Measurements from ENCODE around the gene MNT. TPM values are rescaled to one million over a fixed set of nuclear protein-coding genes. Genes with fewer than 3 reads are reported as not detected.
A peak's percentile ranks its signal among the peaks of the same experiment; 100 is the strongest.

MNT gene
- total and polyA plus RNA-seq, 9 of the 15 experiments (the other 6 are each of a cell fraction or from before 2014, with no cell fraction given) = 0.18 to 23.8 (median 5.3) TPM

DNA sequence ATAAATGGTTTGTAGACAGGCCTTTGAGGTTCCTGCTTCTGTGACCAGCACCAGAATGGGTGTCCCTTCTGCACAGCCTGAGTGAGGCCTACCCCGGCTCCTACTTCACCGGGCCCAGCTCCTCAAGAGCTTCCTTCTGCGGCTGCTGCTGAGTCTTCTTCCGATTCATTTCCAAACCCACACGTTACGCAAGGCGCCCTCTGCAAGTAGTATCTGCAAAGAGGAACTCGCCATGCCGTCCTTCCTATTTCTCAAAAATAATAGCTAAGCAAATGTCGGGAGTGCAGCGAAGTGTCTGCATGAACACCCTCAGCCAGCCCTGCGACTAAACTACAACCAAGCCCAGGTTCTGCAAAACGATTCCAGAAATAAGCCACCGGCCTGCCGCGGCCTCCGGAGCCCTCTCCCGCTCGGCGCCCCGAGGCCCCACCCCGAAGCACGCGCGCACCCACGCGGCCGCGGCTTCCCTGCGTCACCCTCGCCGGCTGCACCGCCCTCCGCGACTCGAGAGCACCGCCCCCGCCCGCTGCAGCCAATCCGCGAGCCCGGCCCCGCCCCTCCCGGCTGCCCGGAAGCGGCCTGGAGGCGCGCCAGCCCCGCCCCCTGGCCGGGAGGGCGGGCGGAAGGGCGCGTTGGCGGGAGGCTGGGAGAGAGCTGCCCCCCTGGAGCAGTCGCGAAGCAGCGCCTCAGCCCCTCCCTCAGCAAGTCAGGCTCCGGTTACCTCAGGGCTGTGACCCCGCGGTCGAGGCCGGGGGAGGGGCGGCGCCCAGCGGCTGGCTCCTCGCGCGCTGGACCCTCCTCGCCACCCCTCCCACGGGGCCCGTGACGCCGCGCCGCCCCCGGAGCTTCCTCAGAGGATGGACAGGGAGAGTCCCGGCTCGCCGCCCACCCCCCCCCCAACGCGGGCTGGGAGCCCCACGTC is 8.3 kb downstream of the MNT start (continued):
- TF ChIP-seq HDAC2 (IDR thresholded peaks at IDR 0.05) (no peak), MAFK (IDR thresholded peaks at IDR 0.05; ENCODE audit: low read length) (no peak), NR3C1 (CRISPR knock-in tag; IDR thresholded peaks at IDR 0.05) (no peak), POLR2AphosphoS5 (IDR thresholded peaks at IDR 0.05; ENCODE audit: control insufficient read depth, insufficient read depth, low read depth, low read length) (peak; percentile 9; the same call in 1 of the 2 replicates), ARNT (IDR thresholded peaks at IDR 0.05) (no peak), SNIP1 (IDR thresholded peaks at IDR 0.05; ENCODE audit: low read depth) (no peak), SMARCA4 (IDR thresholded peaks at IDR 0.05) (no peak), CBX5 (IDR thresholded peaks at IDR 0.05; ENCODE audit: borderline replicate concordance, low read depth) (no peak), CHCHD3 (CRISPR knock-in tag; IDR thresholded peaks at IDR 0.05) (no peak), NFIC (IDR thresholded peaks at IDR 0.05) (peak; percentile 60), BRD9 (IDR thresholded peaks at IDR 0.05; ENCODE audit: low read depth, partially characterized antibody) (no peak), GTF2A2 (tag; IDR thresholded peaks at IDR 0.05) (no peak), ADNP (tag; IDR thresholded peaks at IDR 0.05) (no peak)
- TF ChIP-seq, protein P1, sequence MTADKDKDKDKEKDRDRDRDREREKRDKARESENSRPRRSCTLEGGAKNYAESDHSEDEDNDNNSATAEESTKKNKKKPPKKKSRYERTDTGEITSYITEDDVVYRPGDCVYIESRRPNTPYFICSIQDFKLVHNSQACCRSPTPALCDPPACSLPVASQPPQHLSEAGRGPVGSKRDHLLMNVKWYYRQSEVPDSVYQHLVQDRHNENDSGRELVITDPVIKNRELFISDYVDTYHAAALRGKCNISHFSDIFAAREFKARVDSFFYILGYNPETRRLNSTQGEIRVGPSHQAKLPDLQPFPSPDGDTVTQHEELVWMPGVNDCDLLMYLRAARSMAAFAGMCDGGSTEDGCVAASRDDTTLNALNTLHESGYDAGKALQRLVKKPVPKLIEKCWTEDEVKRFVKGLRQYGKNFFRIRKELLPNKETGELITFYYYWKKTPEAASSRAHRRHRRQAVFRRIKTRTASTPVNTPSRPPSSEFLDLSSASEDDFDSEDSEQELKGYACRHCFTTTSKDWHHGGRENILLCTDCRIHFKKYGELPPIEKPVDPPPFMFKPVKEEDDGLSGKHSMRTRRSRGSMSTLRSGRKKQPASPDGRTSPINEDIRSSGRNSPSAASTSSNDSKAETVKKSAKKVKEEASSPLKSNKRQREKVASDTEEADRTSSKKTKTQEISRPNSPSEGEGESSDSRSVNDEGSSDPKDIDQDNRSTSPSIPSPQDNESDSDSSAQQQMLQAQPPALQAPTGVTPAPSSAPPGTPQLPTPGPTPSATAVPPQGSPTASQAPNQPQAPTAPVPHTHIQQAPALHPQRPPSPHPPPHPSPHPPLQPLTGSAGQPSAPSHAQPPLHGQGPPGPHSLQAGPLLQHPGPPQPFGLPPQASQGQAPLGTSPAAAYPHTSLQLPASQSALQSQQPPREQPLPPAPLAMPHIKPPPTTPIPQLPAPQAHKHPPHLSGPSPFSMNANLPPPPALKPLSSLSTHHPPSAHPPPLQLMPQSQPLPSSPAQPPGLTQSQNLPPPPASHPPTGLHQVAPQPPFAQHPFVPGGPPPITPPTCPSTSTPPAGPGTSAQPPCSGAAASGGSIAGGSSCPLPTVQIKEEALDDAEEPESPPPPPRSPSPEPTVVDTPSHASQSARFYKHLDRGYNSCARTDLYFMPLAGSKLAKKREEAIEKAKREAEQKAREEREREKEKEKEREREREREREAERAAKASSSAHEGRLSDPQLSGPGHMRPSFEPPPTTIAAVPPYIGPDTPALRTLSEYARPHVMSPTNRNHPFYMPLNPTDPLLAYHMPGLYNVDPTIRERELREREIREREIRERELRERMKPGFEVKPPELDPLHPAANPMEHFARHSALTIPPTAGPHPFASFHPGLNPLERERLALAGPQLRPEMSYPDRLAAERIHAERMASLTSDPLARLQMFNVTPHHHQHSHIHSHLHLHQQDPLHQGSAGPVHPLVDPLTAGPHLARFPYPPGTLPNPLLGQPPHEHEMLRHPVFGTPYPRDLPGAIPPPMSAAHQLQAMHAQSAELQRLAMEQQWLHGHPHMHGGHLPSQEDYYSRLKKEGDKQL (CRISPR knock-in tag; IDR thresholded peaks at IDR 0.05; ENCODE audit: borderline replicate concordance) = no peak
- TF ChIP-seq, protein P2, sequence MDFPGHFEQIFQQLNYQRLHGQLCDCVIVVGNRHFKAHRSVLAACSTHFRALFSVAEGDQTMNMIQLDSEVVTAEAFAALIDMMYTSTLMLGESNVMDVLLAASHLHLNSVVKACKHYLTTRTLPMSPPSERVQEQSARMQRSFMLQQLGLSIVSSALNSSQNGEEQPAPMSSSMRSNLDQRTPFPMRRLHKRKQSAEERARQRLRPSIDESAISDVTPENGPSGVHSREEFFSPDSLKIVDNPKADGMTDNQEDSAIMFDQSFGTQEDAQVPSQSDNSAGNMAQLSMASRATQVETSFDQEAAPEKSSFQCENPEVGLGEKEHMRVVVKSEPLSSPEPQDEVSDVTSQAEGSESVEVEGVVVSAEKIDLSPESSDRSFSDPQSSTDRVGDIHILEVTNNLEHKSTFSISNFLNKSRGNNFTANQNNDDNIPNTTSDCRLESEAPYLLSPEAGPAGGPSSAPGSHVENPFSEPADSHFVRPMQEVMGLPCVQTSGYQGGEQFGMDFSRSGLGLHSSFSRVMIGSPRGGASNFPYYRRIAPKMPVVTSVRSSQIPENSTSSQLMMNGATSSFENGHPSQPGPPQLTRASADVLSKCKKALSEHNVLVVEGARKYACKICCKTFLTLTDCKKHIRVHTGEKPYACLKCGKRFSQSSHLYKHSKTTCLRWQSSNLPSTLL (IDR thresholded peaks at IDR 0.05) = no peak
- TF ChIP-seq, protein P3, sequence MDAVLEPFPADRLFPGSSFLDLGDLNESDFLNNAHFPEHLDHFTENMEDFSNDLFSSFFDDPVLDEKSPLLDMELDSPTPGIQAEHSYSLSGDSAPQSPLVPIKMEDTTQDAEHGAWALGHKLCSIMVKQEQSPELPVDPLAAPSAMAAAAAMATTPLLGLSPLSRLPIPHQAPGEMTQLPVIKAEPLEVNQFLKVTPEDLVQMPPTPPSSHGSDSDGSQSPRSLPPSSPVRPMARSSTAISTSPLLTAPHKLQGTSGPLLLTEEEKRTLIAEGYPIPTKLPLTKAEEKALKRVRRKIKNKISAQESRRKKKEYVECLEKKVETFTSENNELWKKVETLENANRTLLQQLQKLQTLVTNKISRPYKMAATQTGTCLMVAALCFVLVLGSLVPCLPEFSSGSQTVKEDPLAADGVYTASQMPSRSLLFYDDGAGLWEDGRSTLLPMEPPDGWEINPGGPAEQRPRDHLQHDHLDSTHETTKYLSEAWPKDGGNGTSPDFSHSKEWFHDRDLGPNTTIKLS (IDR thresholded peaks at IDR 0.05; ENCODE audit: borderline replicate concordance, low read depth) = no peak
- TF ChIP-seq, protein P4, sequence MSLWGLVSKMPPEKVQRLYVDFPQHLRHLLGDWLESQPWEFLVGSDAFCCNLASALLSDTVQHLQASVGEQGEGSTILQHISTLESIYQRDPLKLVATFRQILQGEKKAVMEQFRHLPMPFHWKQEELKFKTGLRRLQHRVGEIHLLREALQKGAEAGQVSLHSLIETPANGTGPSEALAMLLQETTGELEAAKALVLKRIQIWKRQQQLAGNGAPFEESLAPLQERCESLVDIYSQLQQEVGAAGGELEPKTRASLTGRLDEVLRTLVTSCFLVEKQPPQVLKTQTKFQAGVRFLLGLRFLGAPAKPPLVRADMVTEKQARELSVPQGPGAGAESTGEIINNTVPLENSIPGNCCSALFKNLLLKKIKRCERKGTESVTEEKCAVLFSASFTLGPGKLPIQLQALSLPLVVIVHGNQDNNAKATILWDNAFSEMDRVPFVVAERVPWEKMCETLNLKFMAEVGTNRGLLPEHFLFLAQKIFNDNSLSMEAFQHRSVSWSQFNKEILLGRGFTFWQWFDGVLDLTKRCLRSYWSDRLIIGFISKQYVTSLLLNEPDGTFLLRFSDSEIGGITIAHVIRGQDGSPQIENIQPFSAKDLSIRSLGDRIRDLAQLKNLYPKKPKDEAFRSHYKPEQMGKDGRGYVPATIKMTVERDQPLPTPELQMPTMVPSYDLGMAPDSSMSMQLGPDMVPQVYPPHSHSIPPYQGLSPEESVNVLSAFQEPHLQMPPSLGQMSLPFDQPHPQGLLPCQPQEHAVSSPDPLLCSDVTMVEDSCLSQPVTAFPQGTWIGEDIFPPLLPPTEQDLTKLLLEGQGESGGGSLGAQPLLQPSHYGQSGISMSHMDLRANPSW (CRISPR knock-in tag; IDR thresholded peaks at IDR 0.05) = no peak

Data from K562 (cell line).